LNCaP clone FGC (cell line): ENCODE data around the gene ABHD12B.

Experiments
- DNase-seq: peaks from one replicate; pipeline ENCODE4 v3.0.0-alpha.2; 2011; ENCODE audit warnings: low read depth
- H3K4me3 ChIP-seq: 2 replicates; pipeline ENCODE4 v1.5.1; 2011; ENCODE audit warnings: mild to moderate bottlenecking, low read depth, low read length, control low read depth
- CTCF ChIP-seq: IDR thresholded peaks from 2 replicates; pipeline ENCODE4 v1.5.1; 2012; ENCODE audit warnings: mild to moderate bottlenecking; ENCODE audit not compliant: control insufficient read depth, insufficient read depth; ENCODE audit errors: extremely low read depth

The ABHD12B gene

GRCh38 chr14:50926851-50927386, 55.1 kb downstream of the ABHD12B start:
- no peak for DNase-seq
- H3K4me3 ChIP-seq = no peak overlapping the region
- TF ChIP-seq CTCF = no peak

- no peak for TF ChIP-seq CTCF
- no peak overlapping the region for H3K4me3 ChIP-seq
- DNase-seq = no peak
Measured at GRCh38 chr14:50928002-50928635, 56.3 kb downstream of the ABHD12B start.

GRCh38 chr14:50929506-50929905, 57.7 kb downstream of the ABHD12B start:
- no peak for DNase-seq
- no peak overlapping the region for H3K4me3 ChIP-seq
- TF ChIP-seq CTCF = no peak

GRCh38 chr14:50931559-50931958, 59.7 kb downstream of the ABHD12B start:
- no peak overlapping the region for H3K4me3 ChIP-seq

GRCh38 chr14:50932156-50932555, 60.3 kb downstream of the ABHD12B start:
- TF ChIP-seq CTCF = no peak
- no peak for DNase-seq
- H3K4me3 ChIP-seq = no peak overlapping the region

More at GRCh38 chr14:50931559-50931958, 59.7 kb downstream of the ABHD12B start:
- no peak for DNase-seq
- no peak for TF ChIP-seq CTCF

GRCh38 chr14:50932592-50933495, 61.0 kb downstream of the ABHD12B start:
- DNase-seq = no peak
- no peak overlapping the region for H3K4me3 ChIP-seq
- TF ChIP-seq CTCF = no peak
